GM04503 (cell line): ENCODE results near the gene CTDSPL.

Experiments
- DNase-seq: peaks from one replicate; pipeline ENCODE4 v3.0.0-alpha.2; 2012; ENCODE audit warnings: low read depth

The CTDSPL gene

GRCh38 chr3:37988931-37989525 lies 127.3 kb downstream of the CTDSPL start:
- DNase-seq: no peak

DNA sequence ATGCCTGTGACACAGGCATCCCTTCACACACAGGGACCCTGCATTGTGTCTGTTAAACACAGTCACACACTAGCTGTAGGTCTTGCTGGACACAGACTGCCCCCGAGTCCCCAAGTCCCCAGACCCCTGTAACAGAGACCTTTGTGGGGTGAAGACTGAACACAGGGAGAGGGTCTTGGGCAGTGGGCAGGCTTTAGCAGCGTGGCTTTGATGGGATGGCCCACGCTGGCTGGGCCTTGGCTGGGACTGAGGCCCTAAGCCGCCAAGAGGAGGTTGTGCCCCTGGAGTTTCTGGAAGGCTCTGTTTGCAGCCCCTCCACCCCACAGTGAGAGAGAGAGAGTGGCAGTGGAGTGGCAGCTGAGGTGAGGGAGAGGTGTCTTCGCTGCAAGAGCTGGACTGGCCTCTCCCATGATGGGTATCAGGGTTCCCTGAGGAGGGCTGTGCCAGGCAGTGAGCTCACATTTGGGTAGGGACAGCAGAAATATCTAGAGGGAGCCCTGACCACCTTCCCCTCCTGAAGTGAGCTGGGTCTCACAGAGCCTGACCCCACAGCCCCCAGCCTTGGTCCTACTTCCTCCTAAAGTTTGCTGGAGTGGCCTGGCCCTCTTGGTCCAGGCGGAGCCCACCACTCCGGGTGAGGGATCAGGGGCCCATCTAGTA lies 128.3 kb downstream of the CTDSPL start:
- DNase-seq: no peak

- no peak for DNase-seq
These were observed 128.8 kb downstream of the CTDSPL start, which contains the start of gene VILL for GRCh38 chr3:37990527-37990926. VILL (plus strand) TSS chr3:37990786; CDS start chr3:37993673, 2,887 bp downstream.

DNA sequence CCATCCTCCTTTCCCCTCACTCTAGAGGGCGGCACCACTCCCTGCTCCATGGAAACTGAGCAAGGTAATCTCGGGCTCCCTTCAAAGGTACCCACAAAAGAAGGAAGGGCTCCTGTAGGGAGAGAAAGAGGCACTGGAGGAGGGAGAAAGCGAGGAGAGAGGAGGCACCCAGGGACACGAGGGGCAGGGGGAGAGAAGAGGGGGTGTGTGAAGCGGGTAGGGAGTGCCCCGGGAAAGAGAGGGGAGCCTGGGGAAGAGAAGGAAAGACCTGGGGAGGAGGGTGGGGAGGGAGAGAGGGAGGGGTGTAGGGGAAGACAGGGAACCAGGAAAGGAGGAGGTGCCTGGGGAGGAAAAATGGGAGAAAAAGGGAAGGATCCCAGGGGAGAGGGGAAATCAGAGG lies 129.4 kb downstream of the CTDSPL start:
- DNase-seq: no peak

DNA sequence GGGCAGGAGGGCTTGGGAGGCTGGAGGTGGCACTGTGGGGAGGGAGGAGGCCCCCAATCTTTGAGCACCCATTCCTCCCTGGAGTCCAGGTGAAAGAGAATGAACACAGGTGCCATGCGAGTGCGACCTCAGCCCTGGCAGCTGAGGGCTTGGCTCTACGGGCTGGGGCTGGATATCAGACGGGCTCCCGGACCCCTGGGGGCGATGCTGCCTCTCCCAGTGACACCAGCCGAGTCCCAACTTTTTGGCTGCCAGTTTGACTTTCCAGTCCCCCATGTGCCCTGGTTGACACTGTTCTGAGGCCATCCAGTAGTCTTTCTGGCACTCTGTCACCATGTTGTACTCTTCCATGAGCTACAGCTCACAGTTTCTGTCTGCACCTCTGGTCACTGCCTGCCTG lies 130.1 kb downstream of the CTDSPL start:
- DNase-seq: no peak

- DNase-seq: no peak
These were observed 130.8 kb downstream of the CTDSPL start for GRCh38 chr3:37992271-37993066.

DNA sequence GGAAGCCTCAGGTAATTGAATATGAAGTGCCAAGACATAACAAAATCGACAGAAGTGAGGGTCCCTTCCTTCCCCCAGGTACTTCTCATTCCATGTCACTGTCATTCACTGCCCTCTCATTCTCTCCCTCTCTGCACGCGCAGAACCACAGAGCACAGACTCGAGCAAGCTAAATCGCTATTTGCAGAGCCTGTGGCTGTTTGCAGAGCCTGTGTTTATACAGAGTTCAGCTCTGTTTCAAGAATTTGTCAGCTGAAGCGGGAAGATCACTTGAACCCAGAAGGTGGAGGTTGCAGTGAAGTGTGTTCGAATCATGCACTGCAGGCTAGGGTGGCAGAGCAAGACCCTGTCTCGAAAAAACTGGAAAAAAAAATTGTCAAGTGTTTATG lies 131.4 kb downstream of the CTDSPL start:
- DNase-seq: no peak

GRCh38 chr3:37993460-37993819 lies 131.8 kb downstream of the CTDSPL start:
- no peak for DNase-seq

DNA sequence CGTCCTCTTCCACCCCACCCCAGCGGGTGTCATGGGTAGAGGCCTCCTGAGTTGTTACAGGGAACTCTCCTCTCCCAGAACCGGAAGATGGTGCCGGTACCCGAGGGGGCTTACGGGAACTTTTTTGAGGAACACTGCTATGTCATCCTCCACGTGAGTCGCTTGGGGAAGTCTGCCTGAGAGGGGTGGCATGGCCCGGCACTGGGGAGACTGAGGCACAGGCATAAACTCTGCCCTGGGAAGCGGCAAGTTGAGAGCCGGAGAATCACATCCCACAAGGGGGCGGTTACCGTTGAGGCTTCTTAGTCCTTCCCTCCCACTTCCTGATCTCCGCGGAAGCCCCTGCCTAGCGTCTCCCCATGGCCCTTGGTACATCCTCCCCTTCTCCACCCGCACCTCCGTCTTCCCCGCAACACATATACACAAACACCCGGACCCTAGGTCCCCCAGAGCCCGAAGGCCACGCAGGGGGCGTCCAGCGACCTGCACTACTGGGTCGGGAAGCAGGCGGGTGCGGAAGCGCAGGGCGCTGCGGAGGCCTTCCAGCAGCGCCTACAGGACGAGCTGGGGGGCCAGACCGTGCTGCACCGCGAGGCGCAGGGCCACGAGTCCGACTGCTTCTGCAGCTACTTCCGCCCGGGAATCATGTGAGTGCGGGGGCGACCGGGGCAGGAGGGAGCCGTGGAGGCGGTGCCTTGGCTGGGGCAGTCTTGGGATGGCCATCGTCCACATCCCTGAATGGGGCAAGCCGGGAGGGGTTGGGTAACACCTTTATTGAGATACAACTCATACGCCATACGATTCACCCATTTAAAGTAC lies 132.3 kb downstream of the CTDSPL start:
- no peak for DNase-seq

DNA sequence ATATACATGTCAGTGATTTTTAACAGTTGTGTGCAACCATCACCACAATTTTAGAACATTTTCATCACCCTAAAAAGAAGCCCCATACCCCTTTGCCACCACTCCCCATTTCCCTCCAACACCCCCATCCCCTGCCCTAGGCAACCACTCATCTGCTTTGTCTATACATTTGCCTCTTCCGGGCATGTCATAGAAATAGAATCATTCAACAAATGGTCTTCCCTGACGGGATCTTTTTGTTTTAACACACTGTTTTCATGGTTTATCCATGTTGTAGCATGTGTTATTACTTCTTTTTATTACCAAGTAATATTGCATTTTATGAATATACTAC lies 132.9 kb downstream of the CTDSPL start:
- DNase-seq: no peak

- no peak for DNase-seq
These were observed 134.3 kb downstream of the CTDSPL start for GRCh38 chr3:37995652-37996641.

DNA sequence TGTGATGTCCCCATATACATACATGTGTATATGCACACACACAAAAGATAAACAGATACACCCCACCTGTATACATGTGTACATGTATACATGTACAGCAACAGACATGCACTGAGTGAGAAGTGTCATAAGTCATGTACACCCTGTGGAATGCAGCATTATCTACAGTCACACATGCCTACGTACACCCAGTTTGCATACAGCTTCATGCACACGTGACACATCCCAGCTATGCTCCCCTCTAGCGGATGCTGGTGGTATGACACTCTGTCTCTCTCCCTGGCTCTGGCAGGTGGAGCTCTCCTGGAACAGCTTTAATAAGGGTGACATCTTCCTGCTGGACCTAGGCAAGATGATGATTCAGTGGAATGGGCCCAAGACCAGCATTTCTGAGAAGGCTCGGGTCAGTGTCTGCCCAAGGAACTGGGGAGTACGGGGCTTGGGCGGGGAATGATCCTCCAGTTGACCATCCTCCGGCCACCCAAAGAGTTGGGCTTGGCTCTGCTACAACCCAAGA lies 135.2 kb downstream of the CTDSPL start:
- DNase-seq: no peak

DNA sequence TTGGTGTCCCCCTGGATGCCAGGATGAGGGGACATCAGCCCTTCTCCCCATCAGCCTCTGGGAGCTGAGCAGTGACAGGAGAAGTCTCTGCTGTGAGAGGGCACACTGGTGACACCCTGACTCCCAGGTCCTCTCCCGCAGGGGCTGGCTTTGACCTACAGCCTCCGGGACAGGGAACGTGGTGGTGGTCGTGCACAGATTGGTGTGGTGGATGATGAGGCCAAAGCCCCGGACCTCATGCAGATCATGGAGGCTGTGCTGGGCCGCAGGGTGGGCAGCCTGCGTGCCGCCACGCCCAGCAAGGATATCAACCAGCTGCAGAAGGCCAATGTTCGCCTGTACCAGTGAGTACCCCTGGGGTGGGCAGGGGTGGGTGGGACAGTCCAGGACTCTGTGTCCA lies 135.7 kb downstream of the CTDSPL start:
- no peak for DNase-seq

DNA sequence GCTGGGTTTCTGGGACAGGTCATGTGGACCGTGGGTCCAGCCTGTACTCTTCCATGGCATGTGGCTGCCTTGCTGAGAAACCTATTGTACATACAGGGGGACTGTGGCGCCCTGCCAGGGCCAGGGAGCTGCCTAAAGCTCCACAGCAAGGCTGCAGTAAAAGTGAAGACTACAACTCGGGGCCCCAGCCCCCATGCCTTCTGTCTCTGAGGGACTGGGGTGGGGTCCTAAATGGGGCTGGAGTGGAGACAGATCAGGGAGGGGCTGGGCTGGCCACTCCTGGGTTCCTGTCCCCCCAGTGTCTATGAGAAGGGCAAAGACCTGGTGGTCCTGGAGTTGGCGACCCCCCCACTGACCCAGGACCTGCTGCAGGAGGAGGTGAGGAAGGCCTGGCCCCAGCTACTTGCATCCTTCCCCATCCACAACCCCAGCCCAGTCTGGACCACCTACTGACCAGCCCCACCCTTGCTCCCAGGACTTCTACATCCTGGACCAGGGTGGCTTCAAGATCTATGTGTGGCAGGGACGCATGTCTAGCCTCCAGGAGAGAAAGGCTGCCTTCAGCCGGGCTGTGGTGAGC lies 136.2 kb downstream of the CTDSPL start:
- no peak for DNase-seq

DNA sequence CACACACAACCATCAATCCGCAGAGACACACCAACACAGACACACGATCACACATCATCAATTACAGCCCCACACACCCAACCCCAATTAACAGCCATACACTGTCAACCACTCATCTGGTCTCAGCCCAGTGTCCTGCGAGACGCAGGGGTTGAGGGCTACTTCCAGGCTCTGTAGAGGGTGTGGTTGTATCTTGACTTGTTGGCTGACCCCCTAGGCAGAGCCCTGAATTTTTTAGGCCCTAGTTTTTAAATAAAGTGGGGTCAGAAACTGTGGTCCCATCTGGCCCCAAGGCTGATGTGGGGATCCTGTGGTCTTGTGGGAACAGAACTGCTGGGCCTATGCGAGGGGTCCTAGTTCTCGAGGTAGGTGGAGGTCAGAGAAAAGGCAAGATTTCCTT lies 138.2 kb downstream of the CTDSPL start:
- DNase-seq: no peak

DNA sequence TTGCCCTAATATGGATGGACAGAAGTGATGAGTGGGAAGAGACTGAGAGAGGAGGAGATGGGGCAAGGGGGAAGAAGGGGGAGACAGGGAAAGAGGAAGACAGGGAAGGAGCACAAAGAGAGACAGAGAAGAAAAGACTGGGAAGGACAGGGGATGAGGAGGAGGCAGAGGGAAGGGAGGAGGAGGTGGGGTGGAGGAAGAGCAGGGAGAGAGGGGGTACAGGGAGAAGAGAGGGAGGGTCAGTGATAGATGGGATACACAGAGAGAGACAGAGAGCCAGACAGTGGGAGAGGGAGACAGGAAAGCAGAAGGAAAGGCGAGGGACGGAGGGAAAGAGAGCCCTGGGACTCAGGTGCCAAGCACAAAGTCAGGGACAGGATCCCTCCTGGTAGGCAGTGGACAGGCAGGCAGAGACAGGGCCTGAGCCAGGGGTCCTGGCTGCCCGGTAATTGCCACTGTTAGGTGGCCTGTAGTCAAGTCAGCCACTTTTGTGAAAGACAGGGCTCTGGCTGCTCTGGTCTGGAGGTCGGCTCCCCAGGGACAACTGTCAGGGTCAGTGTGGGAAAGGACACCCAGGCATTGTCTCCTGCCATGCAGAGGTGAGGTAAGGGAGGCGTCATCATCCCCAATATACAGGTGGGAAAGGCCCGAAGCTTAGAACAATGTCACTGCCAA lies 138.7 kb downstream of the CTDSPL start:
- no peak for DNase-seq

DNA sequence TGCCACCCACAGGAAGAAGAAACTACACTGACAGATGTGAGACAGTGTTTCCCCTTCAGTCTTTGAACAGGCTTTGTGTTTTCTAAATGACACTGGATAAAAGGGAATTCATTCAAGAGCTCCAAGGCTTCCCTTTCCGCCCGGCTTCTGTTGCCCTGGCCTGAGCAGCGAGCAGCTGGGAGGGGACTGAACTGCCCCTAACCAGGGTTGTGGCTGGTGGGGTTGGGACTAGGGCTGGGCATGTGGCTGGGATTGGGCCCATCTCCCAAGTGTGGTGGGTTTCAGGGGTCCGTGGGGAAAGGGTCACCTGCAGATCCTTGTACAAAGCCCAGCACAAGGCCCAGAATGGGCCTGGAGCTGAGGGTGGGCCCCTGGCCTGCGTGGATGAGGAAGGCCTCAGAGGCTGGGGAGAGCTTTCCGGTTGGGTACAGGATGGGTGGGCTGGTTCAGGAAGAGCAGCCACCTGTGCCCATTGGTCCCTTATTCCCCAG lies 139.3 kb downstream of the CTDSPL start:
- DNase-seq: no peak

GRCh38 chr3:38001456-38002081 lies 139.9 kb downstream of the CTDSPL start:
- DNase-seq: no peak

- no peak for DNase-seq
These were observed 140.7 kb downstream of the CTDSPL start for GRCh38 chr3:38002291-38002876.
